ENCODE results near the gene MIA2. TPM values are rescaled to one million over a fixed set of nuclear protein-coding genes. Genes with fewer than 3 reads are reported as not detected.

Gene MIA2
- total and polyA plus RNA-seq, 4 donors, result 39.2 to 106 (median 56.4) TPM

- H3K27ac ChIP-seq (ENCODE audit: low read depth in 1 of 2, low read length in 2 of 2), result no peak overlapping the region
- no peak overlapping the region for H3K4me3 ChIP-seq (ENCODE audit: low read depth in 1 of 3, low read length in 3 of 3)
- H3K27me3 ChIP-seq (ENCODE audit: control insufficient read depth in 4 of 4, insufficient read depth in 4 of 4, low read length in 3 of 4), result no peaks in the 10 kb centered on the region
- 95% methylated on average over 8 of the region's 8 CpGs for WGBS
- no peak overlapping the region for H3K9ac ChIP-seq (ENCODE audit: low read depth in 1 of 2, low read length in 2 of 2)
- TF ChIP-seq TAF1 (conservative IDR thresholded peaks at IDR 0.05) (no peak), YY1 (IDR thresholded peaks at IDR 0.05) (no peak), RXRA (IDR thresholded peaks at IDR 0.05) (no peak), RAD21 (IDR thresholded peaks at IDR 0.05) (no peak), REST (IDR thresholded peaks at IDR 0.05) (no peak), EGR1 (IDR thresholded peaks at IDR 0.05; ENCODE audit: low read depth in 2 of 2) (no peak), JUND (IDR thresholded peaks at IDR 0.05) (no peak), CTCF (IDR thresholded peaks at IDR 0.05; ENCODE audit: low read depth, low read length, missing input control) (no peak), FOXA1 (IDR thresholded peaks at IDR 0.05) (no peak), FOXA2 (IDR thresholded peaks at IDR 0.05) (no peak)
- H3K4me1 ChIP-seq (ENCODE audit: control insufficient read depth in 4 of 4, insufficient read depth in 4 of 4, low read length in 3 of 4), result peaks cover 2 to 40% (median 24%) of the 10 kb centered on the region in 4 donors
- no peak for DNase-seq (ENCODE audit: low spot score)
- H3K9me3 ChIP-seq (ENCODE audit: control insufficient read depth in 4 of 4, low read length in 3 of 4), result no peaks in the 10 kb centered on the region
- H3K36me3 ChIP-seq (ENCODE audit: control insufficient read depth in 4 of 4, insufficient read depth in 3 of 4, low read depth in 1 of 4, low read length in 3 of 4), result no peaks in the 10 kb centered on the region
Measured at GRCh38 chr14:39428118-39428517, 194.4 kb downstream of the MIA2 start.

GRCh38 chr14:39430762-39431415 is 197.2 kb downstream of the MIA2 start:
- Histone ChIP-seq H3K9me3 (ENCODE audit: control insufficient read depth in 4 of 4, low read length in 3 of 4) (no peaks in the 10 kb centered on the region), H3K27ac (ENCODE audit: low read depth in 1 of 2, low read length in 2 of 2) (peak overlapping the region; percentile 96 to 98), H3K4me3 (ENCODE audit: low read depth in 1 of 3, low read length in 3 of 3) (peak overlapping the region; percentile 86 to 98 (median 88)), H3K4me1 (ENCODE audit: control insufficient read depth in 4 of 4, insufficient read depth in 4 of 4, low read length in 3 of 4) (peaks cover 4 to 42% (median 26%) of the 10 kb centered on the region in 4 donors), H3K9ac (ENCODE audit: low read depth in 1 of 2, low read length in 2 of 2) (peak overlapping the region; percentile 61 to 66), H3K36me3 (ENCODE audit: control insufficient read depth in 4 of 4, insufficient read depth in 3 of 4, low read depth in 1 of 4, low read length in 3 of 4) (no peaks in the 10 kb centered on the region), H3K27me3 (ENCODE audit: control insufficient read depth in 4 of 4, insufficient read depth in 4 of 4, low read length in 3 of 4) (no peaks in the 10 kb centered on the region)
- 14% methylated on average over 19 of the region's 19 CpGs for WGBS
- no peak for DNase-seq (ENCODE audit: low spot score)
- TF ChIP-seq RAD21 (IDR thresholded peaks at IDR 0.05), result no peak
- no peak for TF ChIP-seq SP1 (IDR thresholded peaks at IDR 0.05)
- TF ChIP-seq JUND (IDR thresholded peaks at IDR 0.05), result no peak
- TF ChIP-seq CTCF (IDR thresholded peaks at IDR 0.05; ENCODE audit: low read depth, low read length, missing input control), result no peak
- no peak for TF ChIP-seq FOXA1 (IDR thresholded peaks at IDR 0.05)
- no peak for TF ChIP-seq TAF1 (conservative IDR thresholded peaks at IDR 0.05)
- TF ChIP-seq MAX (IDR thresholded peaks at IDR 0.05), result no peak
- no peak for TF ChIP-seq EGR1 (IDR thresholded peaks at IDR 0.05; ENCODE audit: low read depth in 2 of 2)
- no peak for TF ChIP-seq REST (IDR thresholded peaks at IDR 0.05)
- TF ChIP-seq ATF3 (IDR thresholded peaks at IDR 0.05), result no peak
- no peak for TF ChIP-seq ZBTB33 (IDR thresholded peaks at IDR 0.05)
- no peak for TF ChIP-seq GABPA (IDR thresholded peaks at IDR 0.05 in 1 of 2, conservative IDR thresholded peaks at IDR 0.05 in 1 of 2)
- no peak for TF ChIP-seq HNF4A (conservative IDR thresholded peaks at IDR 0.05)
- TF ChIP-seq RXRA (IDR thresholded peaks at IDR 0.05), result no peak
- TF ChIP-seq NR2F2 (IDR thresholded peaks at IDR 0.05), result no peak

Data from liver (tissue), 9 donors.